Osteoblast (primary cell): ENCODE data around the gene PLEKHA6. TPM values are rescaled to one million over a fixed set of nuclear protein-coding genes. Genes with fewer than 3 reads are reported as not detected.

Source experiments
- DNase-seq: peaks from one replicate; pipeline ENCODE4 v3.0.0; 2011; ENCODE audit warnings: low spot score, mixed read lengths; ENCODE audit not compliant: insufficient read length; ENCODE audit errors: missing footprints
- H2AFZ ChIP-seq: 2 replicates; pipeline ENCODE4 v1.6.0; 2011; ENCODE audit warnings: mild to moderate bottlenecking, low read length
- H3K27ac ChIP-seq: 2 replicates; pipeline ENCODE4 v1.5.1; 2011; ENCODE audit warnings: mild to moderate bottlenecking, low read depth, low read length, moderate library complexity
- H3K27me3 ChIP-seq: 2 replicates; pipeline ENCODE4 v1.6.0; 2012; ENCODE audit warnings: mild to moderate bottlenecking, control low read depth, inconsistent platforms, low read length, moderate library complexity; ENCODE audit not compliant: insufficient read depth
- H3K36me3 ChIP-seq: 2 replicates; pipeline ENCODE4 v1.5.1; 2011; ENCODE audit warnings: mild to moderate bottlenecking, low read length, control low read depth, moderate library complexity; ENCODE audit not compliant: insufficient read depth
- H3K4me1 ChIP-seq: 2 replicates; pipeline ENCODE4 v1.5.1; 2011; ENCODE audit warnings: mild to moderate bottlenecking, low read length, control low read depth, moderate library complexity; ENCODE audit not compliant: insufficient read depth
- H3K4me2 ChIP-seq: 2 replicates; pipeline ENCODE4 v1.6.0; 2011; ENCODE audit warnings: mild to moderate bottlenecking, low read length; ENCODE audit not compliant: insufficient read depth
- H3K4me3 ChIP-seq: fragments of 200-600 bp; sonication (generic); 3 replicates; pipeline ENCODE4 v1.5.1; 2012; ENCODE audit warnings: mild to moderate bottlenecking, low read length, inconsistent platforms; ENCODE audit not compliant: insufficient read depth
- H3K79me2 ChIP-seq: 2 replicates; pipeline ENCODE4 v1.6.0; 2012; ENCODE audit warnings: mild to moderate bottlenecking, low read length, control low read depth, inconsistent platforms; ENCODE audit not compliant: insufficient read depth
- H3K9me3 ChIP-seq: 2 replicates; pipeline ENCODE4 v1.5.1; 2011; ENCODE audit warnings: low read depth, low read length, control low read depth
- H4K20me1 ChIP-seq: 2 replicates; pipeline ENCODE4 v1.6.0; 2012; ENCODE audit warnings: mild to moderate bottlenecking, low read length, control low read depth; ENCODE audit not compliant: insufficient read depth
- CTCF ChIP-seq: IDR thresholded peaks from 2 replicates; pipeline ENCODE4 v1.5.1; 2011; ENCODE audit warnings: mild to moderate bottlenecking, low read depth, low read length, moderate library complexity; ENCODE audit errors: extremely low read depth
- total RNA-seq: library from RNA; depleted of rRNA; stranded (reverse); fragments of >200 nt; gene quantifications from 2 replicates; pipeline ENCODE4 v1.2.3, GENCODE V29; 2012

The PLEKHA6 gene
- total RNA-seq, 1 donor, result 0.36 TPM

DNA sequence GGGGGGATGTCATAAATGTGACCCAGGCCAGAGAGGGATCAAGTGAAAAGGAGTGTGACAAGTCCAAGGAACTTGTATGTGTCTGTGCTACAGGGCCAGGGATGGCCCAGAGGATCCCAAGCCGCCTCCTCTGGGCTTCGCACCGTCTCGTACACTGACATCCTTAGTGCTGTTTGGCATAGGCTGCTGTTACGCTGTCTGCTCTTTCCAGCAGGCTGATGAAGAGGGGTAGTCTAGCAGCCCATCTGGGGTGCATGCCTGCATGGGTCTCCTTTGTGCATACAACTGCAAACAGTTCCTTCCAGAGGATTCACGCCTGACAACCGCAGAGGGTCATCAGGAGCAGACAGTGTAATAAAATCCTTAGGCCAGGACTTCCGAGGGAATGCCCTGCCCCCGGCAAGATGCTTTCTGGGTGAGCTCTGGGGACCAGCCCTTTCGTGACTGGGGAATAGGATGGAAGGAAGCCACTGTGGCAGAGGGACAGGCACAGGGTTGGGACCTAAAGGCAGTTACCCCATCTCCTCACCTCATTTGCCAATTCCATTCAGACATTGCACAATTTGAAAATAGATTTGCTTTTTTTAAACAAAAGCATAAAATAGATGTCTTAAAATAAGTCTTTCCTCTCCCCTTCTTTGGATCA is 139.6 kb downstream of the PLEKHA6 start:
- Histone ChIP-seq H3K4me2 (no peak overlapping the region), H3K36me3 (no peaks in the 10 kb centered on the region), H3K4me3 (no peak overlapping the region), H2AFZ (no peak overlapping the region), H3K79me2 (no peaks in the 10 kb centered on the region), H3K27me3 (peaks cover 30% of the 10 kb centered on the region), H4K20me1 (no peaks in the 10 kb centered on the region), H3K4me1 (no peaks in the 10 kb centered on the region), H3K27ac (no peak overlapping the region), H3K9me3 (no peaks in the 10 kb centered on the region)
- no peak for DNase-seq
- TF ChIP-seq CTCF, result no peak

- Histone ChIP-seq H4K20me1 (no peaks in the 10 kb centered on the region), H3K4me2 (no peak overlapping the region), H2AFZ (no peak overlapping the region), H3K79me2 (no peaks in the 10 kb centered on the region), H3K4me1 (no peaks in the 10 kb centered on the region), H3K27me3 (peaks cover 30% of the 10 kb centered on the region), H3K4me3 (no peak overlapping the region), H3K9me3 (no peaks in the 10 kb centered on the region), H3K36me3 (no peaks in the 10 kb centered on the region), H3K27ac (no peak overlapping the region)
- DNase-seq, result no peak
- TF ChIP-seq CTCF, result no peak
Observed at GRCh38 chr1:204218552-204218951, 141.2 kb downstream of the PLEKHA6 start.

- Histone ChIP-seq H3K36me3 (no peaks in the 10 kb centered on the region), H3K9me3 (no peaks in the 10 kb centered on the region), H4K20me1 (no peaks in the 10 kb centered on the region), H3K4me1 (no peaks in the 10 kb centered on the region), H2AFZ (no peak overlapping the region), H3K79me2 (no peaks in the 10 kb centered on the region), H3K27me3 (peaks cover 36% of the 10 kb centered on the region), H3K4me2 (no peak overlapping the region), H3K27ac (no peak overlapping the region), H3K4me3 (no peak overlapping the region)
- TF ChIP-seq CTCF, result no peak
- peak; percentile 44 for DNase-seq
Observed at GRCh38 chr1:204217648-204218000, 142.1 kb downstream of the PLEKHA6 start.

- DNase-seq, result no peak
- H4K20me1 ChIP-seq, result no peaks in the 10 kb centered on the region
- H2AFZ ChIP-seq, result no peak overlapping the region
- no peaks in the 10 kb centered on the region for H3K4me1 ChIP-seq
- H3K79me2 ChIP-seq, result no peaks in the 10 kb centered on the region
- no peak for TF ChIP-seq CTCF
- no peak overlapping the region for H3K4me2 ChIP-seq
- peaks cover 41% of the 10 kb centered on the region for H3K27me3 ChIP-seq
- H3K27ac ChIP-seq, result no peak overlapping the region
- H3K9me3 ChIP-seq, result no peaks in the 10 kb centered on the region
- H3K4me3 ChIP-seq, result no peak overlapping the region
- no peaks in the 10 kb centered on the region for H3K36me3 ChIP-seq
Observed at GRCh38 chr1:204216880-204217647, 142.7 kb downstream of the PLEKHA6 start.
